Gastrocnemius medialis (tissue), 4 donors: ENCODE results near the gene CRYBG3.

Source experiments
- POLR2A ChIP-seq, 2 donors: fragments of 450-650 bp; IDR thresholded peaks; one replicate each; pipeline ENCODE4 v1.6.1; 2017; ENCODE audit warnings: antibody characterized with exemption in 2 of 2, mild to moderate bottlenecking in 2 of 2, moderate library complexity in 2 of 2
- TF ChIP-seq, protein P1 (sequence below), 5 experiments: fragments of 450-650 bp in 3 of 5; fragments of 200-600 bp in 2 of 5; sonication (generic) in 2 of 5; IDR thresholded peaks in 4 of 5; conservative IDR thresholded peaks in 1 of 5; 1 replicate in 4 of 5; 2 replicates in 1 of 5; pipeline ENCODE4 v1.5.1; 2016 to 2019; ENCODE audit warnings: antibody characterized with exemption in 5 of 5, mild to moderate bottlenecking in 3 of 5, moderate library complexity in 3 of 5

DNA sequence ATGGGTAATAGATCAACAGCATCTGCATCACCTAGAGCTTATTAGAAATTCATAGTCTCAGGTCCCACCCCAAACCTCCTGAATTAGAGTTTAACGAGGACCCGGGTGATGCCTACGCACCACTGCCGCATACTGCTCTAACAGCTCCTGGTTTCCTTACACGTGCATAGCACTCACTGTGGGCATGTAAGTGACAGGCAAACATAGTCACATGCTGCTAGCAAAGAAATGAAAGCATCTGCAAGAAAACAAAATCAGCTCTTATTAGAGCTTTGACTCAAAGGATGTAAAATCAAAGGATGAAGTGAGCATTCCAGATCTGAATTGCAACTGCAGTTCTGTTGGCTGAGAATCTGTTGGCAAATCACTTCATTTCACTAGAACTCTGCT lies 169.5 kb downstream of the CRYBG3 start:
- TF ChIP-seq, protein P1, sequence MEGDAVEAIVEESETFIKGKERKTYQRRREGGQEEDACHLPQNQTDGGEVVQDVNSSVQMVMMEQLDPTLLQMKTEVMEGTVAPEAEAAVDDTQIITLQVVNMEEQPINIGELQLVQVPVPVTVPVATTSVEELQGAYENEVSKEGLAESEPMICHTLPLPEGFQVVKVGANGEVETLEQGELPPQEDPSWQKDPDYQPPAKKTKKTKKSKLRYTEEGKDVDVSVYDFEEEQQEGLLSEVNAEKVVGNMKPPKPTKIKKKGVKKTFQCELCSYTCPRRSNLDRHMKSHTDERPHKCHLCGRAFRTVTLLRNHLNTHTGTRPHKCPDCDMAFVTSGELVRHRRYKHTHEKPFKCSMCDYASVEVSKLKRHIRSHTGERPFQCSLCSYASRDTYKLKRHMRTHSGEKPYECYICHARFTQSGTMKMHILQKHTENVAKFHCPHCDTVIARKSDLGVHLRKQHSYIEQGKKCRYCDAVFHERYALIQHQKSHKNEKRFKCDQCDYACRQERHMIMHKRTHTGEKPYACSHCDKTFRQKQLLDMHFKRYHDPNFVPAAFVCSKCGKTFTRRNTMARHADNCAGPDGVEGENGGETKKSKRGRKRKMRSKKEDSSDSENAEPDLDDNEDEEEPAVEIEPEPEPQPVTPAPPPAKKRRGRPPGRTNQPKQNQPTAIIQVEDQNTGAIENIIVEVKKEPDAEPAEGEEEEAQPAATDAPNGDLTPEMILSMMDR (IDR thresholded peaks at IDR 0.05 in 4 of 5, conservative IDR thresholded peaks at IDR 0.05 in 1 of 5), result no peak
- TF ChIP-seq POLR2A (IDR thresholded peaks at IDR 0.05), result no peak
